HEK293 (cell line): ENCODE measurements around the gene PREX1.

Experiments
- ZNF792 ChIP-seq: fragments of 450-650 bp; formaldehyde crosslinking; IDR thresholded peaks from 2 replicates; pipeline ENCODE4 v1.5.1; 2016; ENCODE audit warnings: missing biosample characterization, missing genetic modification characterization
- TF ChIP-seq, protein P1 (sequence below): fragments of 450-650 bp; formaldehyde crosslinking; IDR thresholded peaks from 2 replicates; pipeline ENCODE4 v1.5.1; 2016; ENCODE audit warnings: missing biosample characterization, missing genetic modification characterization

DNA sequence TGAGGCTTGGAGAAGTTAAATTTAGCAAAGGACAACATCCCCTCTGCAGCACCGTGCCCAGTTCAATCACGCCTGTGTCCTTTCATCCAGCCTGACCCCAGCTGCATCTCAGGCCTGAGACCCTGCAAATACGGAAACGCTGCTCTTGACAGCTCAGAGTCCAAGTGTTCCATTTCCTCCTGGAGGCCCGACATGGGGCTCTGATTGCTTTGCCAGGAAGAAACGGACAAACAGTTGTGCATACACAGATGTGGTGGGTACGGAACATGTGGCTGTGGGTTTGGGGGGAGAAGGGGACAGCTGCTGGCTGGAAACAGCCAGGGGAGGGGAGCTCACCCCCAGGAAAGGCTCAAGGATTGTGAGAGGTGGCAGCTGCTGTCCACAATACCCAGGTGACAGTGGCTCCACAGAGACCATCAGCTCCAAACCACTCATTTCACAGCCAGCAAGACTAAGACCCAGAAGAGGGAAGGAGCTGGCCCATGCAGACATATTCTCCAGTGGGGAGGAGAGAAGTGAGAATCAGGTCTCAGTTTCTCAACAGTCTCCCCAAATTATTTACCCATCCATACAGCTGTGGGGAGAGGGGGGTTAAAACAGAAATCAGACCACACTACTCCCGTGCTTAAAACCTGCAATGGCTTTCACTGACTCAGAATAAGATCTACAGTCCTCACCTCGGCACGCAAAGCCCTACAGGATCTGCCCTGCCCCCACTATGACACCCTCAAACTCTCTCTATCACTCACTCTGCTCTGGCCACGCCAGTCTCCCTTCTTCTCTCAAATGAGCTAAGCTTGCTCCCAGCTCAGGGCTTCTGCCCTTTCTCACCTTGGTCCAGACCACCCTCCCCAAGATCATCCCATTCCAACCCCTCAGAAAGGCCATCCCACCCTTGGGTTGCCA is 89.1 kb downstream of the PREX1 start:
- TF ChIP-seq, protein P1, sequence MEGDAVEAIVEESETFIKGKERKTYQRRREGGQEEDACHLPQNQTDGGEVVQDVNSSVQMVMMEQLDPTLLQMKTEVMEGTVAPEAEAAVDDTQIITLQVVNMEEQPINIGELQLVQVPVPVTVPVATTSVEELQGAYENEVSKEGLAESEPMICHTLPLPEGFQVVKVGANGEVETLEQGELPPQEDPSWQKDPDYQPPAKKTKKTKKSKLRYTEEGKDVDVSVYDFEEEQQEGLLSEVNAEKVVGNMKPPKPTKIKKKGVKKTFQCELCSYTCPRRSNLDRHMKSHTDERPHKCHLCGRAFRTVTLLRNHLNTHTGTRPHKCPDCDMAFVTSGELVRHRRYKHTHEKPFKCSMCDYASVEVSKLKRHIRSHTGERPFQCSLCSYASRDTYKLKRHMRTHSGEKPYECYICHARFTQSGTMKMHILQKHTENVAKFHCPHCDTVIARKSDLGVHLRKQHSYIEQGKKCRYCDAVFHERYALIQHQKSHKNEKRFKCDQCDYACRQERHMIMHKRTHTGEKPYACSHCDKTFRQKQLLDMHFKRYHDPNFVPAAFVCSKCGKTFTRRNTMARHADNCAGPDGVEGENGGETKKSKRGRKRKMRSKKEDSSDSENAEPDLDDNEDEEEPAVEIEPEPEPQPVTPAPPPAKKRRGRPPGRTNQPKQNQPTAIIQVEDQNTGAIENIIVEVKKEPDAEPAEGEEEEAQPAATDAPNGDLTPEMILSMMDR (tag by site-specific recombination) = no peak
- TF ChIP-seq ZNF792 (tag by site-specific recombination) = no peak
